ENCODE results near the gene ACOX2.

ACOX2 gene

DNA sequence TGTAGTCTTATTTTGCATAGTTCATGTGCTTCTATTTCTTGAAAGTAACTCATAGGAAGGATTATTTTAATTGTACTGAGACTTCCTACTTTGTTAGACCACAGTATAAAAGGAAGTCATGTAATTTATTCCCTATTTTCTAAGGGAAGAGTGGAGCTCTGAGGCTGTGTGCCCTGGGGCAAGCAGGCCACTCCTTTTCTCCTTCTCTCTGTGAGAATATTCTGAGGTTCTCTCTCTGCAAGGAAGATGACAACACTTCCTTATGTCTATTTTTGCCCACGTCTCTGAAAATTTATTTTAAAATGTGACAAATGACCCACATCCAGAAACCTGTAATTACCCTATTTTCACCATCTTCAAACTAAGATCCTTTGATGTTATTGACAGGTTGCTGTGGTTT lies 34.1 kb downstream of the ACOX2 start:
- peak; percentile 41 to 53 (median 42) for DNase-seq

DNA sequence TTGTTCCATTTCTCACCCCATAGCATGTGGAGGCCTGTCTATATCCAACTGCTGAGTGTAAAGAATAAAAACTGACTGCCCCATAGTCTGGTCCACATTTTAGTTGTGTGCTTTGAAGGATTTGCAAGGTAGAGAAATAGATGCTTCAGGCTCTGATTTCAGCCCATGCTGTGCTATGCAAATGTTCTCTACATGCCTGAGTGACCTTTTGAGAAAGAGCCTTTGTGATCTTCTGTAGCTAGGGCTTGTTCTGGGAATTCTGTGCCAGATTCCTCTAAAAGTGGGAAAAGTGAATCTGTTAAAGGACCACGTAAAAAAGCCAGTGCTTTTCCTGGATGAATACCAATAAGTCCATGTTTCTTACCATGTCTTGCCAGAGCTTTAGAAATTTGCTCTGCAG lies 39.9 kb downstream of the ACOX2 start:
- DNase-seq: no peak

DNA sequence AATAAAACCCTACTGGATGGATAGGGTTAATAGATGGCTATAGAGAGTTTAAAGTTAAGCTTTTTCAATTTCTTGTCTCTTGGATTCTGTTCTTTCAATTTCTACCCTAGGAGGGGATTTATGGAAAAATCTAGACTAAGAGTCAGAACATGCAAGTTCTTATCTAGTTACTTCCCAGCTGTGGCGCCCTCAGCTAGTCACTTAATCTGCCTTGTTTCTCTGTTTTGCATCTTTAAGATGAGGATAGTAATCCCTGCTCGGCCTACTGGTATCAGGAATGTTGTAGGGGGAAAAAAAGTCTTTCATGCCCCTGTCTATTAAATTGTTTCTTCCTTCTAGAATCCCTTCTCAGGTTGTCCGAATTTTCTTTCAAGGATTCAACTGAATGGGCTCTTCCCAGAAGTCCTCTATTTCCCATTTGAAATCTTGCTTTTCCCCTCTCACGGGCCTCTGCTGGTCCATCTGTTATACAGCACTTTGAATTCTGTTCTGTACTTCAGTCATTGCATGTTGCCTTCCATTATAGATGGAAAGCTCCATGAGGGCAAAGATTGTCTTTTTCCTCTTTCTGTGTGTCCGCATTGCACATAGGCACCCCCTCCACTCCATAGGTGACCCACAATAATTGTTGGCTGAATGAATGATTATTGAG lies 40.7 kb downstream of the ACOX2 start:
- DNase-seq: no peak

DNA sequence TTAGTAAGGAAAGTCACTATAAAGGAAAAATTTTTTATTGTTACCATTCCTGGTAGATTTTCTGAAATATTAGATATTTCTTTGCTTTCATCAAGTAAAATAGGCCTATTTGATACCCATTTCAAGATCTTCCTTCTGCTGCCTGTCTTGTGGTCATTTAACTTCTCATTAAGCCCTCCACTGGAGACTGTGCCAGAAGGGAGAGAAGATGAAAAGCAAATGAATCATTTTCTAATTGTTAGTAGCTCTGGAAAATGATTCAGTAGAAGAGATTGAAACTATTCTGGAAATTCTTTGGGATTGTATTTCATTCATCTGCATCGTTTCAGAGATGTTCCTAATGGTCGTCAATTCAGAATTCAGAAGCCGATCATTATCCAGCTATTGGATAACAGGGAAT lies 41.9 kb downstream of the ACOX2 start:
- no peak for DNase-seq

DNA sequence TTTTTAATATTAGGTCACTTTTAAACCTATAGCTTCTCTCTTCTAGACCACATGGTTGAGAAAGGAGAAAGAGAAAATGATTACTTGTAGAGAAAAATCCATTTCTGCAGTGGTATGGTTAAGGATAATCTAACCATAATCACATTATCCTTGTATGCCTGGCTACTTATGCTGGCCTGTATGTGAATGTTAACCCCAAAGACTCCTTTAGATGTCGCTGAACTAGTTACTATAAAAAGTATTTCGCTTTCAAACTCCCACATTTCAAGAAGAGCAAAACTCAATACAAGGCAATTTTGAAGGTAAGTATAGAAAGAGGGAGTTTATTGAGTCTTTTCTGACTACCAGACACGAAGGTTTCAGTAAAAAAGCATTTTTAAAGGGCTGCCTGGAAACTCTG lies 42.9 kb downstream of the ACOX2 start:
- DNase-seq: no peak

DNA sequence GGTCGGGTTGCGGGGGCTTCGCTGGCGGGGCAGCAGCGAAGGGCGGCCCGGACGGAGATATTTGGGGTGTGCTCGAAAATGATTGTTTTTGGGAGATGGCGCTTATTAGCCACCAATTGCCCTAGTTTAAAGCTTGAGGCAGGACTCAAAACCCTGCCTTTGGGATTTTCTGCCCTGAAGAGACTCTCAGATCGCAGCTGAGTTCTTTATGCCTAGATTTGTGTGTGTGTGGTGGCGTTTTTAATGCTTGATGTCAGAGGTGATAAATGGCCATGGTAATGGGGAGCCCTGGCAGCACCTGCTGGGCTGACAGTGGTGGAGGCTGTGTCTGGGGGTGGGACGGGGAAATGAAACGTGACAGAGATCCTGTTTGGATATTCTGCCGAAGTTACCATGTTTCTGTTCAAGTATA lies 44.5 kb downstream of the ACOX2 start:
- peak in 1 of 3 donors; percentile 38 for DNase-seq

DNA sequence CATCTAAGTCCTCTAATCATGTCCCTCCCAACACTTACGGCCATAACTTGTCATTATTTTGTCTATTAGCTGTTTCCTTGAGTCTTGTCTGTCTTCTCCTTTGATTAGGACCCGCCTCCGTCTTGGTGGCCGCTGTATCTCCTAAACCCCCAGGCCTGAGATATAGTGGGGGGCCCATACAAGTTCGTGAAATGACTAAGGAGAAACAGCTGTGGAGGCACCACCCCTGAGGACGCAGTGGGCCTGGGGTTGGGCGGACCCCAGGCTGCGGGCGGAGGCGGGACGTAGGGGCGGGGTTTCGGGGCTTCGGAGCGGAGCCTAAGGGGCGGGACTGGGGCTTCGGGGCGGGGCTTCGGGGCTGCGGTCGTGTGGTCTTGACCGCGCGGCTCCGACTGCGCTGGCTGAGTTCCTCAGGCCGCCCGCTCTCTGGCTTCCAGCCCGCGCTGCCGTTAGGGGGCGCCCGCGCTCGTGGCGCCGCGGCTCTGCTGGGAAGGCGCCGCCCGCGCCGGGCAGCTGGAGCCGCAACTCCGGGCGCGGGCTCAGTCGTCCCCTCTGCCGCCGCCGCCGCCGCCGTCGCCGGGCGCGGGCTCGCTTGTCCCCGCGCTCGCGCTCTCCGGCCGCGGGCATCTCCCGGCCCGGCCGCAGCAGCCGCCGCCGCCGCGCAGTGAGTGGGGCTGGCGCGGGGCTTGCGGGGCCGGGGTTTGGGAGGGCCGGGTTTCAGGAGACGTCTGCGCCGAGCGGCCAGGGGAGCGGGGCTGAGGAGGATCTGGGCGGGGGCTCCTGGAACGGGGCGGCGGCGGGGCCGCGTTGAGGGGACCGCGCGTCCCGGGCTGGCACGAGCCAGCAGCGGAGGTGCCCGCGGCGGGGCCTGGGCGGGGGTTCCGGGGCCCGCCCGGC lies 45.2 kb downstream of the ACOX2 start, which contains the start of gene KCTD6:
KCTD6 (plus strand) TSS at position 591 of the 897 bp plus-strand sequence. CDS start 6,660 bp downstream, outside the sequence.
- DNase-seq: peak; percentile 94 to 99 (median 98)

DNA sequence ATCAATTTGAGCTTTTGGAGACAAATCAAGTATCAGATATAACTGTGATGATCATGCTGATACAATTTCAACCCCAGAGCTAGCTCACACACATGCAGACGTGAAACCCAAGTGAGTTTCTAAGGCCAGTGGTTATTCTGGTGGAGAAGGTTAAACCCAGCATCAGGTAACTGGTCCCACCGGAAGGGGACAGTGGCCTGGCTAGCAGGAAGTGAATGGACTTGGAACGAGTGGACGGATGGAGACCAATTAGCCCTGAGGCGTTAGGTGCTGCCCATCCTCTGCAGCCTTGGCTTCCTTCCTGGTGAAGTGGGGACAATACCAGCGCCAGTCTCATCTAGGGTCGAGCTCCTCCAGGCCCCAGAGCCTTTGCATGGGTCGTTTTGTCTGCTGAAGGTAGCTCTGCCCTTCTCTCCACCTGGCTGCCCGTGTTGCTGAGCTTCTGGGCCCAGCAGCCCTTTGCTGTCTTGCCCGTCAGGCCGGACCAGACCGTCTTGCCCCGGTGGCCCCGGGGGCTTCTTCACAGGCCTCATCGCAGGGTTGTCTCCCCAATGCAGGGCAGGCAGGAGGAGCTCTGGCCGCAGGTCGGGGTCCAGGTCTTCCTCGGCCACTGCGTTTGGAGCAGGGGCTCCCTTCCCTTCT lies 46.0 kb downstream of the ACOX2 start:
- no peak for DNase-seq

DNA sequence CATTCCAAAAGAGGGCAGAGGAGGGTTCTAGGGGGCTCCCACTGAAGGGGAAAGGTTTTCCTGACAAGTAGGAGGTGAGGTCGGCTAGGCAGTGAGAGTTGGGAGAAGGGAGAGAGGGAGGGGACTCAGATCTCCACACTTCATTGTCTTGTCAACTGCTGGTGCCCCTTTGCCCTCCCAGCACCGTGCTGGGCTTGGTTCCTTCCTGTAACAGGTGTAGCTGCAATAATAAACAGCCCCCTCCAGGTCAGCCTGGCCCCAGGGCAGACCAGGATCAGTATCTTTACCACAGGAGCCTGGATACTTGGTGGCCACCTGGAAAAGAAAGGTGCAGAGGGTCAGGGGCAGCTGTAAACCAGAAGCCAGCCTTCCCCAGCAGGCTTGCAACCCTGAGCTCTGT lies 48.0 kb downstream of the ACOX2 start:
- DNase-seq: no peak

DNA sequence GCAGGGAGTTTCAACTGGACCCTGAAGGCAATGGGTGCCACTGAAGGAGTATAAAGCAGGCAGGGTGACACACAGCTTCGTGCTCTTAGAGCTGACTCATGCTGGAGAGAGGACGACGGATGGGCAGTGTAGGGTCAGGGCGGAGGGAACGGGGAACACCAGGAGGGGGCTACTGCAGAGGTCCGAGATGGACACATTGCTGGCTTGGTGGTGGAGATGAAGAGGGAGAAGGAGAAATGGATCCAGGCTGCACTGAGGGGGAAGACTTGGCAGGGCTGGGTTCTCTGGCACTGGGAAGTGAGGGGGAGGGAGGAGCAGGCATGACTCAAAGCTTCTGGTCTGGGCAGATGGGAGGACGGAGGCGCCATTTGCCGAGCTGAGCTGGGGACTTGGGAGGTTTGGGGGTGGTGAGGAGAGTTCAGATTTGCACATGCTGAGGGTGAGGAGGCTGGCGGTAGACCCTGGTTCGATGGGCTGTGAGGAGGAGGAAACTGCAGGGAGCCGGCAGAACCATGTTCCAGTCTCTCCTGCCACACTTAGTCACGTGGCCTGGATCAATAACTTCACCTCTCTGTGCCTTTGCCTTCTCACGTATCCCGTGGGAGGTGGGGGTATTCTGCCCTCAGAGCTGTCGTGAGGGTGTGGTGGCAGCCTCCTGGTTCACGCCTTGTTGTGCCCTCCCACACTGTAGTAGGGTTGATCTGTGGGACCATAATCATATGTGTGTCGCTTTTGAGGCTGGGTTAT lies 49.7 kb downstream of the ACOX2 start:
- DNase-seq: peak; percentile 85 to 89 (median 85)

DNA sequence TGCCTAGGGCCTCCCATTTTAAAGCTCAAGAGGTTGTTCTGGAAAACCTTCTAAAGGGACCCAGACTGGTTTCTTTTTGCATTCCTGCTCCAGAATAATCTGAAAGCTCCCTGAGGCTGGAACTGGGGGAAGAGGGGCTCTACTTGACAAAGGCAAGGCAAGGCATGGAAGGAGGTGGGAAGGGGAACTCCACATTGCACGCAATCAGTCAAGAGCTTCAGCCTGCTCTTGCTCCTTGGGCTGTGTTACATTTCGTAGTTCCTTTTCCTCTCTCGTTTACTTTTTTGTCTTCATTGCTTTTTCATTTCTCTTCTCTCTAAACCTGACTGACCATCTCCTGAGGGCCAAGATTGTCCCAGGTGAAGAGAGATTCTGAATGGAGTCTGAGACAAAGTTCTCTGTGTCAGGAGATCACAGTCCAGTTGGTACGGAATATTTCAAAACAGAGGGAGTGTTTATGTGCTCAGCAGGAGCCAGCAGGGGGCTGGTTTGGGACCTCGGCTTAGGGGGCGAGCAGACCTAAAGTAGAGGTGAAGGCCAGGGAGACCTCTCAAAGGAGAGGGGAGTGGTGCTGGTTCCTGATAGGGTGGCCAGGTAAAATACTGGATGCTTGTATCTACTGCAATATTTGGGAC lies 51.1 kb downstream of the ACOX2 start:
- DNase-seq: peak; percentile 52 to 65 (median 62)

DNA sequence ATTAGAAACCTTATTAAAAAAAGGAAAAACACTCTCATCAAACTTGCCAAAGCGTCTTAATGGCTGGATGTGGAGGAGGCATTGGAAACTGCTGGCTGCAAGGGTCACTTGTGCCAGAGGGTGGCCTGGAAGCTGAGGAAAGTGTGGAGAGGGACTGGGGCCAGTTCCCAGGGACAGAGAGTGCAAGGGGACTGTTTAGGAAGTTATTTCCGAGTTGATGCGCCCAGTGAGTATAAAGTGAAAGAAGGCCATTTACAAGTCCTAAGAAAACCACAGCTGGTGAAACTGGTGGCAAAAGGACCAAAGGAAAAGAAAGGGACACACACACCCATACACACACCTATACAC lies 52.3 kb downstream of the ACOX2 start:
- DNase-seq: no peak

DNA sequence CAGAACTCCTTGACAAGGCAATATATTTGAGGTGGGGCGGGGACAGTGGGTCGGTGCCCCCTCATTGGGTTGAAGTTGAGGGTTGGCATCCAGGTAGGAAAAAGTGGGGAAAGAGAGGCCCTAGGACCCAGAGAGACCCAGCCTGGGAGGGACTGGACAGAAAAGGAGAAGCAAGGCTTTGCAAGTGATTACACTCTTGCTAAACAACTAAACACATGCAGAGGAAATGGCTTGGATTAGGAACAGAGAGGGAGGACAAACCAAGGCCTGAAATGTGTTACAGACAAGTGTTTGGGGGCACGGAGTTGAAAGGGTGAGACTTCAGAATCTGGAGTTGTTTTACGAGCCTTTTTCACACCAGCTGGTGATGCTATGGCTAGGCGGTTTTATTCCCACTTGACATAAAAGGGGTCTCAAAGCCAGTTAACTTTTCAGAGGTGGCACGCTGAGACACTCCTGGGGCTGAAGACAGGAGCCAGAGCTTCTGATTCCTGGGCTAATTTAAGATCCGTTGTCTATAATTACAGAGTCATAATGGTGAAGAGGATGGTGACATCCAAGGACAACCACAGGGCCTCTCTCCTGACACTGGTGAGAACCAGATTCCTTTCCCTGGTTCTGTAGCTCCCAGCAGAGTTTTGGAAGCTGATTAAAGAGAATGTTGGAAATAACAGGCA lies 52.8 kb downstream of the ACOX2 start:
- peak; percentile 55 to 58 (median 55) for DNase-seq

DNA sequence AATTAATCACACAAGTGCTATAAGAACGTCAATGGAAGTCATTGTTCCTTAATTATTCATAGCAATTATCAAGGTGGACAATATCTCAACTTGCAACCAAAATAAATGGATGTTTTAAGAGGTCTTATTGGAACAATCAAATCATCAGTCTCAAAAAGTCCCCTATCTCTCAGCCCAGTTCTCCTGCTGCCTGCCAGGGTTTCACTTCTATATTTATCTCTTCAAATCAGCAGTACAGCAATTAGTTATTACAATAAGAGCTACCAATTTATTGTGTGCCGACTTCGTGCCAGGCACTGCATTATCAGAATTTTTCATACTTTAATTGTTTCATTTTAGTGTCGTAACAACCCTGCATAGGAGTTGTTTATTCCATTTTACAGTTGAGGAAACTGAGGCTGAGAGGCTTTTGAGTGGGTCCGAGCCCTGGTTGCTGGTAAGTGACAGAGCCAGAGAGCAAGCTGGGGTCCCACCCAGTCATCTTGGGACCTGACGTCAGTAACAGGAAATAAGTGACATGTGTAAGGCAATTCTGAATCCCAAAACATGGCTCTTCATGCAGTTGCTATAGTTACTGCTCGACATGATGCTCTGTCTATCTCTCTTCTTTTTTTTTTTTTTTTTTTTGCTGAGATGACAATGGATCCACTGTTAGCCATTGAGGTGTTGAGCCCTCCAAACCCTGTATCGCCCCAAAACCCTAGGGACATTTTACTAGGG lies 53.9 kb downstream of the ACOX2 start:
- DNase-seq: peak; percentile 22 to 47 (median 46)

DNA sequence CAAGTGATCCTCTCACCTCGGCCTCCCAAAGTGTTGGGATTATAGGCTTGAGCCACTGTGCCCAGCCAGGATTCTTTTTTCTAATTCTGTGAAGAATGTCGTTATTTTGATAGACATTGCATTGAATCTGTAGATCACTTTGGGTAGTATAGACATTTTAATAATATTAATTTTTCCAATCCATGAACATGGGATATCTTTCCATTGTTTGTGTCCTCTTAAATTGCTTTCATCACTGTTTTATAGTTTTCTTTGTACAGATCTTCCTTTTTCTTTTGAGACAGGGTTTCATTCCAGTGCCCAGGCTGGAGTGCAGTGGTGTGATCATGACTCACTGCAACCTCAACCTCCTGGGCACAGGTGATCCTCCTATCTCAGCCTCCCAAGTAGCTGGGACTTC lies 56.7 kb downstream of the ACOX2 start:
- DNase-seq: no peak

DNA sequence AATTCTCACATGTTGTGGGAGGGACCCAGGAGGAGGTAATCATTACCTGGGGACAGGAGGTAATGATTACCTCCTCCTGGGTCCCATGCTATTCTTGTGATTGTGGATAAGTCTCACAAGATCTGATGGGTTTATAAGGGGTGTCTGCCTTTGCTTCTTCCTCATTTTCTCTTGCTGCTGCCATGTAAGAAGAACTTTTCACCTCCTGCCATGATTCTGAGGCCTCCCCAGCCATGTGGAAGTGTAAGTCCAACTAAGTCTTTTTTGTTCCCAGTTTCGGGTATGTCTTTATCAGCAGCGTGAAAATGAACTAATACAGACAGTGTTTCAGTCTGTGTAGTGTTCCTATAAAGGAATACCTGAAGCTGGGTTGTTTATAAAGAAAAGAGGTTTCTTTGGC lies 58.2 kb downstream of the ACOX2 start:
- DNase-seq: no peak

DNA sequence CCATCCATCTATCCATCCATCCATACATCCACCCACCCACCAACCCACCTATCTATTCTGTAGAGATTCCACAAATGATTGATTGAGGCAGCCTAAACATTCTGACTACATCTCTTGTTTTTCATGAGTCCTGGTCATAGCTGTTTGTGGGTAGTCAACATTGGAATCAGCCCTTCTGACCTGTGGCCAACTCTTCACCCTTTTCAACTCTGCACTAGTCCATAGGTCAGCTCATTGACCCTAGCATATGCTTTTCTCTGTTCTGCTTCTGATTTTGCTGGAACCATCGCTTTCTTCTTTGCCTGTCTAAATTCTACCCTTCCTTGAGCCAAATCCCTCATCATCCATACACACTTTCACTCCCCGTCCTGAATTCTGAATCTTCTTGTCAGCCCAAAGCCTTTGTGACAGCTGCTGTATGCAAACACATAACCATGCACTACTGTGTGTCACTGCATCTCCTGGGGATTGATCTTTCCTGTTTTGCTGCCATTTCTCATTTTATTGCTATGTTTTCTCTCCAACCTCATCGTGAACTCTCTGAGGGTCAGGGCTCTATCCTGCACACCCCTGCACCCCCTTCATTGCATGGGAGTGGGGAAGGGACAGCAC lies 61.9 kb downstream of the ACOX2 start:
- DNase-seq: no peak

DNA sequence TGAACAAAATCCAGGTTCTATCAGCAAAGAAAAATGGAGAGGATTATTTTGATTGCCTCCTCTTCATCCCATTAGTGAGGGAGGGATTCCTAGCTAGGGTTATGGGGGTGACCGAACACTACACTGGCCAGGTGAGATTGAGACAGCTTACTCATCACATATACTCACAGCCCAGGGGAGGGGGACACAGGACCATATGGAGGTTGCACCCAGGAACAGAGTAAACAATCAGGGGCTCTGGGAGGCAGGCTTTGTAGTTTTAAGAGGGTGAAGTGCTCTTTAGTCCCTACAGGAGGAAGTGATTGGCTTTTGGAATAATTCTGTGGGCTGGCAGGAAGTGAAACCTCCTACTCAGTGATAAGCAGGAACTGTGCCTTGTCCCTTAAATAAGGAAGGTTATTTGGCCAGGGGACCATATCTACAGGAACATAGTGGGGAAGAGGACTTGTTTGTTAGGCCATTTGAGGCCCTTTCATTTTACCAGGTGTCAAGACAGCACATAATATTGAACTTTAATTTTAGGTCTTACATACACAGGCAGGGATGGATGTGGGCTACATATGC lies 62.6 kb downstream of the ACOX2 start:
- peak; percentile 75 to 85 (median 82) for DNase-seq

DNA sequence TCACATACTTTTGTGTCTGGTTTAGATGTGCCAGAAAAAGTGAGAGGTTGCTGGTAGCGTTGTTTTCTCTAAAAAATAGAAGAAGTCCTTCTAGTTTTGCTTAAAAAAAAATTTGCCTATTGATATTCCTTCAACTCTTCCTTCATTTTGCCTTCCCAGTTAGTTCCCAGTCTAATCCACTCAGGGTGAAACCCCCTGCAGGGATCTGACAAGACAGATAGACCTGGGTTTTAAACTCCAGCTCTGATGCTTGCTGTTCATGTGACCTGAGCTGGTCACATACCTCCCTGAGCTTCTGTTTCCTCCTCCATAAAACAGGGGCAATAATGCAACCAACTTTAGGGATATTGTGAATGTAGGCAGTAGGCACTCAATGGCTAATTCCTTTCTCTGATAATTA lies 63.7 kb downstream of the ACOX2 start:
- DNase-seq: no peak
